Nephron (organoid): ENCODE results near the gene LTB4R.
A peak's percentile ranks its signal among the peaks of the same experiment; 100 is the strongest.

Experiments used
- H3K27ac Mint-ChIP-seq, 3 experiments: 2 replicates each; pipeline ENCODE4 v1.8.0; 2020; ENCODE audit warnings: mixed read lengths in 3 of 3, mild to moderate bottlenecking in 2 of 3, moderate library complexity in 1 of 3
- H3K27me3 Mint-ChIP-seq: 2 replicates; pipeline ENCODE4 v1.8.0; 2021; ENCODE audit warnings: low read depth, mild to moderate bottlenecking, moderate library complexity, mixed read lengths
- H3K36me3 Mint-ChIP-seq: 2 replicates; pipeline ENCODE4 v1.8.0; 2020; ENCODE audit warnings: low read depth, mixed read lengths
- H3K4me1 Mint-ChIP-seq: 2 replicates; pipeline ENCODE4 v1.8.0; 2020; ENCODE audit warnings: mixed read lengths
- H3K4me3 Mint-ChIP-seq, 3 experiments: 2 replicates each; pipeline ENCODE4 v1.8.0; 2020; ENCODE audit warnings: mild to moderate bottlenecking in 3 of 3, mixed read lengths in 3 of 3, moderate library complexity in 2 of 3
- H3K9me3 Mint-ChIP-seq: 2 replicates; pipeline ENCODE4 v1.8.0; 2020; ENCODE audit warnings: mixed read lengths
- CTCF ChIP-seq, 3 experiments: fragments of 200-600 bp; sonication (generic); IDR thresholded peaks; one replicate each; pipeline ENCODE4 v1.5.0; 2021; ENCODE audit warnings: antibody characterized with exemption in 3 of 3; ENCODE audit not compliant: unreplicated experiment in 3 of 3

Gene LTB4R

DNA sequence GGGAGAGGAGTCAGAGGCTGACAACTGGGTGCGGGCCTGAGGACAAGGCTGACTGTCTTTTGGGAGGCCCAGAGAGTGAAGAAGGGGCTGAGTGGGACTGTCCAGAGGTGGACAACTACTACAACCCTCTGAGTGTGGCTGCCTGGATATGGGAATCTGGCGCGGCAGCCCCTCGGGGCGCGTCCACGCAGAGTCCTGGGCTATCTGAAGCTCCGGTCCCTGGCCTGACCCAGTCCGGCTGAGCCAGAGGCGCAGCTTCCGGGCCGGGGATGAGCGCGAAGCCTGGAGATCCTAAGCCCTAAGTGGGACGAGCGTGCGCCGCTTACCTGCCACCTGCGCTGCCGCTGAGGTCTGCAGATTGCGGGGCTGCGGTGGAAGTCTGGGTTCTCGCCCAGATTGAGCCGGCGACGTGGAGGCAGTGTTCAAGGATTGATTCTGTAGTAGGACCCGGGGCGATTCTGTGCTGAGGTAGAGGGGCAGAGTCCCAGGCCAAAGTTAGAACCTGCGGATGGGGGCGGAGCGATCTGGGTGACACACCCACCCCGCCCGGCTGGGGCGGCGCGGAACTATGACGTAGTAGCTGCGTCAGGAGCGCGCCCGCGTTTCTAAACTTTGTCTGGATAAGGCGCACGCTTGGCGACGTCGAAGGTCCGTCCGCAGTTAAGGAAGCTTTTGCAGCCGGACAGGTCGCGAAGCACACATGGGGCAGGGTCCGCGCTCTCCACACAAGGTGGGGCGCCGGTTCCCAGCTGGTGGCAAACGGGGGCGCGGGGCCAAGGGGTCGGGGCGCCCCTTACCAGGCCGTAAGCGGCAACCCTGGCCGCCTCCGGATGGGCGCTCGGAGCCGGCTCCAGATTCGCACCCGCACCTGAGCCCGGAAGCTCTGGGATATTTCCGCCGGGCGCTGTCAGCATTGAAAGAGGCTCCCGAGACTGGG lies 11.8 kb upstream of the LTB4R start, which contains the start of the genes DHRS1 and NOP9:
Gene DHRS1 (minus strand): TSS at position 526 of the 937 bp plus-strand sequence. CDS start 674 bp downstream, outside the sequence.
Gene NOP9 (plus strand): TSS at position 596 of the 937 bp plus-strand sequence. CDS start 105 bp downstream, at position 701.
- Mint-ChIP-seq H3K27me3 (no peaks in the 10 kb centered on the region), H3K4me1 (peaks cover 24% of the 10 kb centered on the region), H3K27ac (peak within 1 kb of the TSS; percentile 78 to 94 (median 86))

DNA sequence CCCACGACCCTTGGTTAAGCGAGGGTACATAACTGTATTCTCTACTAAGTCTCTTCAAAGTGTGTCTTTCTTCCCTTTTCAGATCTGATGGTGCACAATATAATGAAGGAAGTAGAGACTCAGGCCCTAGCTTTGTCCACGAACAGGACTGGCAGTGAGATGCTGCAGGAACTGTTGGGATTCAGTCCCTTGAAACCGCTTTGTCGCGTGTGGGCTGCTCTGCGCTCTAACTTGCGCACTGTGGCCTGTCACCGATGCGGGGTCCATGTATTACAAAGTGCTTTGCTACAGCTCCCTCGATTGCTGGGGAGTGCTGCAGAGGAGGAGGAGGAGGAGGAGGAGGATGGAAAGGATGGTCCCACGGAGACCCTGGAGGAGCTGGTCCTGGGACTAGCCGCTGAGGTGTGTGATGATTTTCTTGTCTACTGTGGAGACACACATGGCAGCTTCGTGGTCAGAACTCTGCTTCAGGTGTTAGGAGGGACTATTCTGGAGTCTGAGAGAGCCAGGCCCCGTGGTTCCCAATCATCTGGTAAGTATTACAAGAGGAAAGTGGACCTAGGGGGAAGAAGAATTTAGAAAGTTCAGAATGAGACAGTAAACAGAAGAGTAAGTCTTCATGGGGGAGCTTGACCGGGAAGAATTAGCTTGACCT lies 10.8 kb upstream of the LTB4R start:
- Mint-ChIP-seq H3K9me3 (no peaks in the 10 kb centered on the region), H3K4me1 (peaks cover 24% of the 10 kb centered on the region), H3K27me3 (no peaks in the 10 kb centered on the region), H3K4me3 (peak overlapping the region; percentile 95 to 98 (median 95)), H3K27ac (peak overlapping the region in 2 of 3 experiments; percentile 45 to 86), H3K36me3 (peaks cover 41% of the 10 kb centered on the region)
- TF ChIP-seq CTCF (IDR thresholded peaks at IDR 0.05; ENCODE audit: unreplicated experiment in 3 of 3) = no peak

More for the DNA sequence above, 11.8 kb upstream of the LTB4R start, which contains the start of the genes DHRS1 and NOP9:
- TF ChIP-seq CTCF (IDR thresholded peaks at IDR 0.05; ENCODE audit: unreplicated experiment in 3 of 3) = no peak
- H3K36me3 Mint-ChIP-seq = peaks cover 38% of the 10 kb centered on the region
- H3K9me3 Mint-ChIP-seq = no peaks in the 10 kb centered on the region
- peak within 1 kb of the TSS; percentile 95 to 98 (median 95) for H3K4me3 Mint-ChIP-seq

- Mint-ChIP-seq H3K27ac (no peak overlapping the region), H3K4me1 (peaks cover 19% of the 10 kb centered on the region), H3K9me3 (no peaks in the 10 kb centered on the region), H3K36me3 (peaks cover 55% of the 10 kb centered on the region), H3K27me3 (no peaks in the 10 kb centered on the region), H3K4me3 (no peak overlapping the region)
- TF ChIP-seq CTCF (IDR thresholded peaks at IDR 0.05; ENCODE audit: unreplicated experiment in 3 of 3) = no peak
Measured at GRCh38 chr14:24304019-24304387, 7.3 kb upstream of the LTB4R start.

DNA sequence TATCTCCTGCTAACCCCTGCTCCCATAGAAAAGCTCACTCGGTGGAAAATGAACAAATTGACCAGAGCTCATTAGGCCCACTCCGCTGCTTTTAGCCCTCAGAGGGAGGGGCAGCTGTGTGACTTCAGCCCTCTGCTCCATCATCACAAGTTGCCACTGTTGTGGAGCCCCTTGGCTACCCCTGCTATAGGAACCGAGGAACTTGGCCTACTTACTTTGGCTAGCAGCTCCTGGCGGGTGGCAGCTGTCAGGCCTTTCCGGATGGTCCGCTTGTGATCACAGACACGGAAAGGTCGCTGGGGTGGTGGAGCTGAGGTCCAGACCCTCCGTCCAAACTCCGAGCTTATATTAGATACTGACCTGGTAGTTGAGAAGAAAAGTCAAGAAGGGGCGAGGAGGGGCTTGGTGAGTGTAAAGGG lies 4.1 kb upstream of the LTB4R start:
- TF ChIP-seq CTCF (IDR thresholded peaks at IDR 0.05; ENCODE audit: unreplicated experiment in 3 of 3) = no peak
- H3K36me3 Mint-ChIP-seq = peaks cover 51% of the 10 kb centered on the region
- H3K27me3 Mint-ChIP-seq = no peaks in the 10 kb centered on the region
- peak overlapping the region in 2 of 3 experiments; percentile 5 to 65 for H3K4me3 Mint-ChIP-seq
- peak overlapping the region; percentile 39 to 90 (median 45) for H3K27ac Mint-ChIP-seq
- peaks cover 5% of the 10 kb centered on the region for H3K4me1 Mint-ChIP-seq
- no peaks in the 10 kb centered on the region for H3K9me3 Mint-ChIP-seq

DNA sequence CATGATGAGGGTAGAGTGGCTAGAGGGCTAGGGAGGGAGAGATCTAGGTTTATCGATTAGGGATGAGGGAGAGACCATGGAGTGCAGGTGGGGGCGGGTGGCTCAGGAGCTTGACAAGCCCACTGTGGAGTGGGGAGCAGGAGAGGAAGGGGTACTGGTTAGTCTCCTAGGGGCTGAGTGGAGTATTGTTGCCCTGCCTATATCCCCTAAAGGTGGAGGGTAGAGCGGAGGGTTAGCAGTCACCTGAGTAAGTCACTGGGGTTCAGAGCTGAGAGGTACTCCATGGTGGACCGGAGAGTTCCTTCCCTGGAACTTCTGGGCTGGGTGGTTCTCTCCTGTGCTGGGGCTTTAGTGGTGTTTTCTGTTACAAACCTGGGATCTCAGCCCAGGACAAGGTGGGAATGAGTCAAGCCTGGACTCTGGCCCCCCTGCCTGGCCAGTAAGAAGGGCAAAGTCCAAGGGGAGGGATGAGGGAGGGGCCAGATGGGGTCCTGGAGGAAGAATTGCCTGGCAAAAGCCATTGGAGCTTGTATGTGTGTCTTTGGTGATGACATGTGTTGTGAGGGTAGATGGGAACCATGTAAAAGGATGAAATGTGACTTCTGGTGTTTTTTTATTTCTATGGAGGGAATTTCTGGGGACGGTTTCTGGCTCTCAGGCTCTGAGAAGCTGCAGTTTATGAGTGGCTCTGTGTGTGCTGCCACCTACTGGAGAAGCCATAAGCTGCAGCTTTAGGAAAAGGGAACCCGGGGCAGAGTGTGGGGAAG lies 3.5 kb upstream of the LTB4R start, which contains the start of gene CIDEB:
Gene CIDEB (minus strand): TSS at position 403 of the 767 bp plus-strand sequence. CDS start 119 bp downstream, at position 284.
- H3K36me3 Mint-ChIP-seq = peaks cover 50% of the 10 kb centered on the region
- peaks cover 5% of the 10 kb centered on the region for H3K4me1 Mint-ChIP-seq
- peak within 1 kb of the TSS; percentile 39 to 90 (median 45) for H3K27ac Mint-ChIP-seq
- H3K9me3 Mint-ChIP-seq = no peaks in the 10 kb centered on the region
- TF ChIP-seq CTCF (IDR thresholded peaks at IDR 0.05; ENCODE audit: unreplicated experiment in 3 of 3) = peak; percentile 87 to 95 (median 90)
- H3K27me3 Mint-ChIP-seq = no peaks in the 10 kb centered on the region
- H3K4me3 Mint-ChIP-seq = peak within 1 kb of the TSS in 2 of 3 experiments; percentile 12 to 65
